NCI-H2107 (cell line): ENCODE results near the gene NSUN2.

Experiments
- DNase-seq: peaks from one replicate; lab custom pipeline; 2025; lab: John Stamatoyannopoulos, UW

Gene NSUN2

DNA sequence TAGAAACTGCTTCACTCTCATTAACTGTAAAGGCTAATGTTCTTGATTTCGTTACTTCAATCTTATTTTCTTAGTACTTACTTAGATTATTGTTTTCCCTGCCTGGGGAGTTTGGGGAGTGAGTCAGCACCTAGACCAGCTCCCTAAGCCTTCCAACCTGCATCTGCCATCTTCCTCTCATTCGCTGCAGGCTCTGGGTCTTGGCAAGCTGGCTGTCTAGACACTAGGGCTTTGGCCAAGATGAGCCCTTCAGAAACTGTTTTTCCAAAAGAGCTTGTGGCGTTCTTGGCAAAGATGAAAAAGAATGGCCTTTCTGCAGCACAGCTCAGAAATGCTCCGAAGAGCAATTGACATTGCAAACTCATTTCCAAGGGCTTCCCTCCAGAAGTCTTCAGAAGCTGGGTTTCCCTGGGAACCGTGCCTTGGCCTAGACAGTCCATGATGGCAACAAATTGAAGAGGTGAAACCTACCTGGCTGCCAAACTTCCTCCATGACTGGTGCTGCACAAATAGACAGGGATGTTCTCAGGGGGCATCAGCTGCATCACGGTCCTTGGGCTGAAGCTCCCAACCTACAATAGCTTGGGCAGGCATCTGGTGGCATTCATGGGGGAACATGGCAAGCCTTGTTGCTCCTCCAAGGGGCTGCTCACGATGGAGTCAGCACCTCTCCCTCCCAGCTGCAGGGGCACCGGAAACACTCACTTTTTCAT lies 76.6 kb downstream of the NSUN2 start:
- DNase-seq = no peak

GRCh38 chr5:6554812-6555211 lies 78.0 kb downstream of the NSUN2 start:
- DNase-seq = no peak

DNA sequence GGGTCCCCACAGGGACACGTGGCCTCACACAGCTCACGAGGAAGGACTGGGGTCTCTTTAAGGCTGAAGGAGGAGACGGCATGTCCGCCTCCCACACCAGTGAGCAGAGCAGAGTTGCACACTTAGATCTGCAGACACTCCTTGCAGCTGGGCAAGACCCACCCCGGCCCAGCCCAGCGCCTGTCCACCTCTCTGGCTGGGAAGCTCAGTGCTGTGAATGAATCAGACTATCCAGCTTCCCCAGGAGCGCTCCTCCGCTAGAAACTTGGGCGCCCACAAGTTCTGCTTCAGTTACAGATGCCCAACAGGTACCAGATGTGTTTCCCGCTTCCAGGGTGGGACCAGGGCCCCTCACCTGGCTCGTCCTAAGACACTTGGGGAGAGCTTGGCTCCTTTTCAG lies 78.9 kb downstream of the NSUN2 start:
- no peak for DNase-seq

DNA sequence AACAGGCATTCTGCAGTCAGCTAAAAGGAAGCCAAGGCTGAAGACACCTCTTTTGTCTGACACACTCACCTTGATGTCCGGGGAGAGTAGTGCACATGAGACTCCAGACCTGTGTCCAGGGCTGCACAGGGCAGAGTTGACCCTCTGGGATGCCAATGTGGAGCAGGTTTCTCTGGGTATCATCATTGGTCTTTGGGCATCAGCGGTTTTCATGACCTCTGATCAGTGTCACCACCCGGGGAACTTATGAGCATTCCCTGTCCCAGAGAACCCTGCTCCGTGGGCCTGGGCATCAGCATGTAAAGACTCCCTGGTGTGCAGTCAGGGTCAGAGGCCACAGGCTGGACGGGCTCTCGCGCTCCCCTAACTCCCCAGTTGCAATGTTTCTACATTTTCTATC lies 80.2 kb downstream of the NSUN2 start:
- DNase-seq = no peak

- DNase-seq = no peak
These were observed 80.9 kb downstream of the NSUN2 start for GRCh38 chr5:6551955-6552313.

- DNase-seq = no peak
These were observed 81.4 kb downstream of the NSUN2 start for GRCh38 chr5:6551287-6551954.

DNA sequence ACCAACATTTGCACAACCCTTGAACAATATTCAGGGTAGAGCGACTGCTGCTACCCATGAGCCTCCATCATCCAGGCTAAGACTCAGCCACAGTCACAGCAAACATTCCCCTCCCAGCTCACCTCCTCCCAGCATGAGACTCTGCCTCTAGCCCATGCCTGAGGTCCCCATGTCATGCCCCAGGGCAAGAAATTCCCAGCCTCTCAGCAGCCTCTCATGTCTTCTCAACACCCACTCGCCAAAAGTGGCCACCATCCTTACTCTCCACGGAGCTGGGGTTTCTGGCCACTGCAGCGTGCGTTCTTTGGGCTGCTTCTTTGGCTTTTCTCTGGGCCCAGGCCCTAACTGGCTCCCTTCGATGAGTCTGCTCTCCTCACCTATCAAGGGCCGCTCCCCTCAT lies 82.2 kb downstream of the NSUN2 start:
- DNase-seq = no peak
